Ishikawa (cell line): ENCODE measurements around the gene USP44.

Experiments
- CEBPB ChIP-seq: IDR thresholded peaks from 2 replicates; pipeline ENCODE4 v1.6.1; 2012
- EP300 ChIP-seq: IDR thresholded peaks from 2 replicates; pipeline ENCODE4 v1.6.1; 2012; ENCODE audit warnings: borderline replicate concordance
- FOXM1 ChIP-seq: IDR thresholded peaks from 2 replicates; pipeline ENCODE4 v1.6.1; 2012; ENCODE audit warnings: low read depth, borderline replicate concordance
- MAX ChIP-seq: IDR thresholded peaks from 2 replicates; pipeline ENCODE4 v1.6.1; 2012
- NFIC ChIP-seq: IDR thresholded peaks from 2 replicates; pipeline ENCODE4 v1.6.1; 2012
- RAD21 ChIP-seq: IDR thresholded peaks from 2 replicates; pipeline ENCODE4 v1.6.1; 2012; ENCODE audit warnings: low read depth
- REST ChIP-seq: IDR thresholded peaks from 2 replicates; pipeline ENCODE4 v1.6.1; 2012; ENCODE audit warnings: low read depth, mild to moderate bottlenecking
- TAF1 ChIP-seq: IDR thresholded peaks from 2 replicates; pipeline ENCODE4 v1.6.1; 2012; ENCODE audit warnings: low read depth, mild to moderate bottlenecking
- TEAD4 ChIP-seq: IDR thresholded peaks from 2 replicates; pipeline ENCODE4 v1.6.1; 2012
- YY1 ChIP-seq: IDR thresholded peaks from 2 replicates; pipeline ENCODE4 v1.6.1; 2012; ENCODE audit warnings: low read depth

- TF ChIP-seq RAD21 (no peak), EP300 (no peak), YY1 (no peak), CEBPB (no peak), FOXM1 (no peak), TAF1 (no peak), MAX (no peak), REST (no peak), NFIC (no peak), TEAD4 (no peak)
Observed at GRCh38 chr12:95532851-95533250, 18.4 kb downstream of the USP44 start.
